ENCODE data around the gene PANK4. TPM values are rescaled to one million over a fixed set of nuclear protein-coding genes. Genes with fewer than 3 reads are reported as not detected.

The PANK4 gene
- total and polyA plus RNA-seq, 3 donors from 2014 or later: 23.2 to 84.7 (median 65.9) TPM

DNA sequence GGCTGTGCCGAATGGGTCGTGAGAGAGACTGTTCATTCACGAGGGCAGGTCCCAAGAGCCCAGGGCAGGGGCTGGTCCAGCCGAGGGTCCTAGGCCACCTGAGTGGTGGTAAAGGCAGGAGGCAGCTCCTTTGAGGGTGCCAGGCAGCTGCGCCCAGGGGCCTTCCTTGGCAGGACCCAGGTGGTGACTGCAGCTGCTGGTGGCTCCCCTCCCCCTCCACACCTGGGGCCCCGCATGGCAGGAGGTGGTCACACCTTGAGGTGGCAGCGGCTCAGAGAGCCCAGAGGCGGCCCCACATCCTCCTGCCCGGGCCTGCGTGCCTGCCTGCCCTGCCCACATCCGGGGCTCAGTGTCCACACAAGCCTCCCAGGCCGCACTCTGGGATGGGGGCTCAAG is 60.1 kb downstream of the PANK4 start:
- Histone ChIP-seq H3K27ac (no peak overlapping the region), H3K36me3 (ENCODE audit: low read depth, missing control alignments) (no peaks in the 10 kb centered on the region), H3K4me1 (peaks cover 3% of the 10 kb centered on the region), H3K4me3 (no peak overlapping the region), H3K9me3 (no peaks in the 10 kb centered on the region), H3K27me3 (no peaks in the 10 kb centered on the region)
- 75% methylated on average over 11 of the region's 12 CpGs; no CpG with 5 or more reads in 1 of the 2 donors for WGBS, 2 donors
- DNase-seq: no peak
- intact Hi-C loops (cut with DNase I; ENCODE audit: low total_unique reads): no loop called here
- TF ChIP-seq, protein P1, sequence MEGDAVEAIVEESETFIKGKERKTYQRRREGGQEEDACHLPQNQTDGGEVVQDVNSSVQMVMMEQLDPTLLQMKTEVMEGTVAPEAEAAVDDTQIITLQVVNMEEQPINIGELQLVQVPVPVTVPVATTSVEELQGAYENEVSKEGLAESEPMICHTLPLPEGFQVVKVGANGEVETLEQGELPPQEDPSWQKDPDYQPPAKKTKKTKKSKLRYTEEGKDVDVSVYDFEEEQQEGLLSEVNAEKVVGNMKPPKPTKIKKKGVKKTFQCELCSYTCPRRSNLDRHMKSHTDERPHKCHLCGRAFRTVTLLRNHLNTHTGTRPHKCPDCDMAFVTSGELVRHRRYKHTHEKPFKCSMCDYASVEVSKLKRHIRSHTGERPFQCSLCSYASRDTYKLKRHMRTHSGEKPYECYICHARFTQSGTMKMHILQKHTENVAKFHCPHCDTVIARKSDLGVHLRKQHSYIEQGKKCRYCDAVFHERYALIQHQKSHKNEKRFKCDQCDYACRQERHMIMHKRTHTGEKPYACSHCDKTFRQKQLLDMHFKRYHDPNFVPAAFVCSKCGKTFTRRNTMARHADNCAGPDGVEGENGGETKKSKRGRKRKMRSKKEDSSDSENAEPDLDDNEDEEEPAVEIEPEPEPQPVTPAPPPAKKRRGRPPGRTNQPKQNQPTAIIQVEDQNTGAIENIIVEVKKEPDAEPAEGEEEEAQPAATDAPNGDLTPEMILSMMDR (IDR thresholded peaks at IDR 0.05): no peak
- no peak for TF ChIP-seq POLR2A (IDR thresholded peaks at IDR 0.05)

DNA sequence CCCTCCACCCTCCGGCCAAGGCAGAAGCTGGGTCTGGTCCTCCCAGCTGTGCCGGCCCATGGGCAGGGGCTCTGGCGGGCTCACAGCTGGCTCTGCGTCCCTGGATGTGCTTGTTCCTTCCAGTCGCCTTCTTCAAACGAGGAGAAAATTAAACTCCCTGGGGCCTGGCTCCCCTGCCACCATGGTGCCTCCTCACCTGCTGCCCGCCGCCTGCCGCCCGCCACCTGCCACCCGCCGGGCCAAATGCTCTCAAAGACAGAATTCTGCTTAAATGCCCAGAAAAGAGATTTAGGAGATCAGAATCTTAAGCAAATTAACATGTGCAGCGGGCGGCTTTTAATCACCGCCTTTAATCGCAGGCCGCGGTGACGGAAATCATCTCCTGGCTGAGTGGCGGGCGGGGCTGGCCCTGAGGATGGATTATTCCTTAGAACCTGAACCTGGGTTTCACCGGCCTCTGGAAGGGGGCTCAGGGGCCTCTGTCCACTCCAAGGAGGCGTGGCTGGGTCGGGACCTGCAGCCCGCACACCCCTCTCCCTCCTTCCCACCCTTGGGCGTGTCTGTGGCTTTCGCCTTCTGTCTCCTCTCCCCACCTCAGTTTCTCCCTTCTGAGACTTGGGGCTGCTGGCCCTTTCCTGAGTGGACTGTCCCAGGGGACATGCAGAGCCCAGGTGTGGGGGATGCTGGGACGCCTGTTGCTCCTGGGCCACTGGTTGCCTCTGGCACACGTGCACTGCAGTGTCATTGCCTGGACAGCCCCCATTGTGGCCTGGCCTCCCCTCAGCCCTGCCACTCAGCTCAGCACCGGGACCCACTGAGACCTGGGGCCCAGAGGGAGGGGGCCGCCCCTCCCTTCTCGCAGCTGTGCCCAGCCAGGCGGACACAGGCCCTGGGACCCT is 60.8 kb downstream of the PANK4 start:
- H3K4me1 ChIP-seq: peaks cover 3% of the 10 kb centered on the region
- H3K27me3 ChIP-seq: no peaks in the 10 kb centered on the region
- H3K36me3 ChIP-seq (ENCODE audit: low read depth, missing control alignments): no peaks in the 10 kb centered on the region
- H3K4me3 ChIP-seq: no peak overlapping the region
- H3K9me3 ChIP-seq: no peaks in the 10 kb centered on the region
- H3K27ac ChIP-seq: no peak overlapping the region
- intact Hi-C loops (cut with DNase I; ENCODE audit: low total_unique reads): no loop called here
- TF ChIP-seq POLR2A (IDR thresholded peaks at IDR 0.05): no peak
- TF ChIP-seq, protein P1 (IDR thresholded peaks at IDR 0.05): no peak
- WGBS, 2 donors: 78 to 80% methylated on average over 25 to 33 of the region's 33 CpGs
- no peak for DNase-seq

DNA sequence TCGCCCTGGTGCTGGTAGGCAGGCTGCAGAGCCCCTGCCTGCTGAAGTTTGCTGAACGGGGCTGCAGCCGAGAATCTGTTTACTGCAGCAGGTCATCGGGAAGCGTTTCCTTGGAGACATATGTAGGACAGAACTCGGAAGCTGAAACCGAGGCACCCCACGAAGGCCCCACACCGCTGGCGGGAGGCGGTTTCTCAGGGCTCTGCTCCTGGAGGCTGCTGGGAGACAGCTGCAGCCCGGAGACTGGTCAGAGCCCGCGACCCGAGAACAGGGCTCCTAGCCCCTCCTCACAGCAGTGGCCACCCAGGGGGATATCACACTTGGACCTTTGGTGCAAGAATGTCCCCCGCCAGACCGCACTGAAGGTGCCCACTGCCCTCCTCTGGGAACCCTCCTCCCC is 63.0 kb downstream of the PANK4 start:
- Histone ChIP-seq H3K36me3 (ENCODE audit: low read depth, missing control alignments) (no peaks in the 10 kb centered on the region), H3K4me1 (peaks cover 10% of the 10 kb centered on the region), H3K27ac (no peak overlapping the region), H3K9me3 (no peaks in the 10 kb centered on the region), H3K4me3 (no peak overlapping the region), H3K27me3 (no peaks in the 10 kb centered on the region)
- DNase-seq: peak; percentile 30
- TF ChIP-seq, protein P1 (IDR thresholded peaks at IDR 0.05): no peak
- TF ChIP-seq POLR2A (IDR thresholded peaks at IDR 0.05): no peak
- WGBS, 2 donors: 39 to 40% methylated on average over 2 to 17 of the region's 17 CpGs
- intact Hi-C loops (cut with DNase I; ENCODE audit: low total_unique reads): no loop called here

DNA sequence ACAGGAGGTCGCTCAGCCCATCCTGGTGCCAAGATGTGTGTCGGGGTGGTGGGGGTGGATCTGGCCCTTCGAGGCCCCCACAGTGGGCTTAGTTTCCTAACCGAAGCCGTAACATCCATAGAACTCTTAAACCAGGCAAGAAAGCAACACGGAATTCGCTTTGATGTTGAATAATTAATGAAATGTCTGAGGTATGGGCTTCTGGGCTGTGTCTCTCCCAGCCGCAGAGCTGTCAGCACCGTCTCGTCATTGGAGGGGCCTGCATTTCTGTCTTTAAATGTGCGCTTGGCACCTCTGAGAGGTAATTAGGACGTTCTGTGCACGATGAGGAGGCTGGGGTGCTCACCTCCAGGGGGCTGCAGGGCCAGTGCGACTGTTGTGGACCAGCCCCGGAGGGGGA is 63.6 kb downstream of the PANK4 start:
- no peaks in the 10 kb centered on the region for H3K9me3 ChIP-seq
- no peaks in the 10 kb centered on the region for H3K36me3 ChIP-seq (ENCODE audit: low read depth, missing control alignments)
- peaks cover 10% of the 10 kb centered on the region for H3K4me1 ChIP-seq
- TF ChIP-seq, protein P1 (IDR thresholded peaks at IDR 0.05): no peak
- TF ChIP-seq POLR2A (IDR thresholded peaks at IDR 0.05): no peak
- H3K27ac ChIP-seq: no peak overlapping the region
- intact Hi-C loops (cut with DNase I; ENCODE audit: low total_unique reads): no loop called here
- 65 to 75% methylated on average over 14 to 15 of the region's 15 CpGs for WGBS, 2 donors
- no peak overlapping the region for H3K4me3 ChIP-seq
- no peak for DNase-seq
- H3K27me3 ChIP-seq: no peaks in the 10 kb centered on the region

Measured in testis (tissue), 3 donors.